Stimulated activated CD4-positive, alpha-beta T cell treated with anti-CD3 and anti-CD28 coated beads, Interleukin-1b, Interleukin-23, amount 100 ng/mL, for 1 hour (primary cell): ENCODE results near the gene NR2F1.

Source experiments
- DNase-seq, 2 donors: peaks; one replicate each; pipeline ENCODE4 v3.0.0-alpha.2; 2020; ENCODE audit warnings: low read depth in 2 of 2

NR2F1 gene

DNA sequence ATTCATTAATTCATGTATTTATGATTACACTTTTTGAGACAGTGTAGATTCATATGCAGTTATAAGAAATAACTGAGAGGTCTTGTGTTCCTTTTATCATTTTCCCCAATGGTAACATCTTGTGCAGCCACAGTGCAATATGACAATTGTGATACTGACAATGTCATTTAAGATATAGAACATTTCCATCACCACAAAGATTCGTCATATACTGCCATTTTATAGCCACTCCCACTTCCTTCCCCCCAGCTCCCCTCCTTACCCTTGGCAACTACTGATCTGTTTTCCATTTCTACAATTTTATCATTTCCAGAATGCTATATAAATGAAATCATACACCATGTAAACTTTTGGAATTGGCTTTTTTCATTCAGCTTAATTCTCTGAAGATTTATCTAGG is 53.8 kb downstream of the NR2F1 start:
- no peak for DNase-seq

- no peak for DNase-seq
These were observed 54.7 kb downstream of the NR2F1 start for GRCh38 chr5:93637697-93638096.

DNA sequence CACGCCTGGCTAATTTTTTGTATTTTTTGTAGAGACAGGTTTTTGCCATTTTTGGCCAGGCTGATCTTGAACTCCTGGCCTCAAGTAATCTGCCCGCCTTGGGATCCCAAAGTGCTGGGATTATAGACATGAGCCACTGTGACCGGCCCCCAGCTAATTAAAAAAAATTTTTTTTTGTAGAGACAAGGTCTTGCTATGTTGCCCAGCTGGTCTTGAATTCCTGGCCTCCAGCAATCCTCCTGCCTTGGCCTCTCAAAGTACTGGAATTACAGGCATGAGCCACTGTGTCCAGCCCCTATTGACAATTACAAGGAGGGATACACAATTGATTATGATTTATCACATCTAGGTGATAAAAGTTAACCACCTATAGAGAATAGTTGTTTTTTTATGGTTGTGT is 59.5 kb downstream of the NR2F1 start:
- no peak for DNase-seq
